GM19397 (cell line): ENCODE measurements around the gene PKN2.

Source experiments
- ATAC-seq: cut with Tn5 transposase; IDR thresholded peaks from one replicate; pipeline ENCODE4 v1.9.1; 2021; ENCODE audit warnings: mild to moderate bottlenecking, moderate library complexity; ENCODE audit not compliant: unreplicated experiment

PKN2 gene

GRCh38 chr1:88683541-88684481 is at the start of gene PKN2:
PKN2 (plus strand) TSS chr1:88684273; CDS start chr1:88684581, 308 bp downstream.
- ATAC-seq = peak; percentile 92

DNA sequence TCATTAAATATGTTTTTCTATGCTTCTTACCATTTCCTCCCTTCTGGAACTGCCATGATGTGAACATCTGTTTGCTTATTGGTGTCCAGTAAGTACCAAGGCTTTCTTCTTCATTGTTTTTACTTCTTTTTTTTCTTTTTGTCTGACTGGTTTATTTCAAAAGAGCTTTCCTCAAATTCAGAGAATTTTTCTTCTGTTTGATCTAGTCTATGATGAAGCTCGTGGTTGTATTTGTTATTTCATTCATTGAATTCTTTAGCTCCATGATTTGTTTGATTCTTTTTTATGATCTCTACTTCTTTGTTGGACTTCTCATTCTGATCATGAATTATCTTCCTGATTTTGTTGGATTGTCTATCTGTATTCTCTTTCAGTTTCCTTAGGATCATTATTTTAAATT is 49.5 kb upstream of the PKN2 start:
- no peak for ATAC-seq

DNA sequence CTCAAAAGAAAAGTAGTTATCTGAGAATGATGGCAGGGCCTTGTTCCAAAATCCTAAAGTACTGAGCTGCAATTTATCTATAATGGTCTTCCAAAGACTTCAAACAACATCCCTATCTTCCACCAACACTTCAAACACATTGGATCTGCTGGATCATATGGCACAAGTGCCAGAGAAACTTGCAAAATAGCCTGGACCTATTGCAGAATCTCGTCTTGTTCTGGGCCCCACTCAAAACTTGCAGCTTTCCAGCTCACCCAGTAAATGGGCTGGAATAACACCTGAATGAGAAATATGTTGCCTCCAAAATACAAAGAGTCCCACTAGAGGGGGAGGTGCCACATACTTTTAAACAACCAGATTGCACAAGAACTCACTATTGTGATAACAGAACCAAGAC is 44.0 kb upstream of the PKN2 start:
- no peak for ATAC-seq

- no peak for ATAC-seq
These were observed 38.2 kb upstream of the PKN2 start for GRCh38 chr1:88645886-88646285.

DNA sequence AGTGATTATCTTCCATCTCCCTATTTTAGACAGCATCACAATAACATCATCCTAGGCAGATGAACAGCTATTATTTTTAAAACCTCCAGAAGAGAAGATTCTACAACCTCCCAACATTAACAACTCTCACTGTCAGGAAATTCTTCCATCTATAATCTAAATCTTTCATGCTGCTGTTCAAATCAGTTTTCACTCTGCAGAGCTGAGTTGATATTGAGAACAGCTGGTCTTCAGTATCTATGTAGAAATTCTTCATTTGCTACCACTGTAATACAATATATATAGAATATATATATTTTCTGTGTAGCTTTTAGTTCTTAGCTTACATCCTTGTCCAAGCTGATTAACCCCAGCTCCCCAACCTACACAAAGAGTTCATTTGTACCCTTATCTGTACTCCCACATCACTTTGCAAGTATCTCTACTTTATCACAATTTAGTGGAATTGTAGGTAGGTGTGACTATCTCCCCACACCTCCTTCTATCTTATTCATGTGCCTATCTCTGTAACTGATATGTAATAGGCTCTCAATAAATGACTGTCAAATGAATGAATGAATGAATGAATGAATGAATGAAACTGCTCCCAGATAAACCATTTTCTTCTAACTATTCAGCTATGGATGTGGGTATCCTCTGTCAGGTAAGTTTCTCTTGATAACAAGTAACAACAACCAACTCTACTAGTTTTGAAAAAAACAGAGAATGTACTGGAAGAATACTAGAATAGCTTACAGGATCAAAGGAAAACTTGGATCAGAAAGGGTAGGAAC is 37.4 kb upstream of the PKN2 start:
- no peak for ATAC-seq

DNA sequence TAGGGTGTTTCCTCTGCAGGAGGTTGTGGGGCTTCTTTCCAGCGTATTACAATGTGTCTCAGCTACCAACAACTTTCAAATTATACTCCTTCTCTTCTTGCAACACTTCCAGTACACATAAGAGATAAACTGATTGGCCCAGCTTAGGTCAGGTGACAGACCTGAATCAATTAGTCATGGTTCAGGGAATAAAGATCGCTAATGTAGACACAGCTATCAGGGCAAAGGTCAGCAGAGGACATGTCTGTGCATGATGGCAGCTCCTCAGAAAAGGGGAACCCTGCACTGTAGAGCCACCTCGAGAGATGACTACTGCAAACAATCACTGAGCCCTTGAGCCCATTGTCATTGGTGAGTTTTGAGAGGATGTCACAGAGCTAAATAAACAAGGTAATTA is 36.8 kb upstream of the PKN2 start:
- ATAC-seq = no peak

DNA sequence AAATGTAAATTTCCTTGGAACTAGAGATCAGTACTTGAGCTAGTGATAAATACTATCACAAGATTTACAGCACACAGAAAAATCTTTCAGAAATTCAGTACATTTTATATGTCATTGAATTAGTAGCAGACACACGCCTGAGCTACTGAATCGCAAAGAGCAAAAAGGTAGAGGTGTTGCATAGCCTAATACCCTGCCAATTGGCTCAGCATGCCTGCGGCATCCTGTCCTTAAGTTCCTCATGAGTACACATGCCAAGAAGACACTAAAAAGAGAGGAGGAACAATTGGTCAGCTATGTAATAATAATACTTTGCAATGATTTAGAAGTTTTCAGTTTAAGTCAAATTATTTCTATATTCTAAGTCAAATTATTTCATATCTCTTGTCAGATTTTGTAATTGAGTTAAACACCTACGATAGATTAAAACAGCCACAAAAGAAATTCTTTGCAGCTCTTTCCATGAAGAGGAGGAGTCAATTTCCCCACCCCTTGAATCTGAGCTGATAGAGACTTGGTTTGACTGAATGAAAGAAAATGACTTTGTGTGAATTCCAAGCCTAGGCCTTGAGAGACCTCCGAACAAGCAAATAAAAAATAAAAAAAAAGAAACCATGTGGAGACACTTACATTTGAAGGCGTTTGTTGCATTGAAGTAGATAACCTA is 36.2 kb upstream of the PKN2 start:
- no peak for ATAC-seq

DNA sequence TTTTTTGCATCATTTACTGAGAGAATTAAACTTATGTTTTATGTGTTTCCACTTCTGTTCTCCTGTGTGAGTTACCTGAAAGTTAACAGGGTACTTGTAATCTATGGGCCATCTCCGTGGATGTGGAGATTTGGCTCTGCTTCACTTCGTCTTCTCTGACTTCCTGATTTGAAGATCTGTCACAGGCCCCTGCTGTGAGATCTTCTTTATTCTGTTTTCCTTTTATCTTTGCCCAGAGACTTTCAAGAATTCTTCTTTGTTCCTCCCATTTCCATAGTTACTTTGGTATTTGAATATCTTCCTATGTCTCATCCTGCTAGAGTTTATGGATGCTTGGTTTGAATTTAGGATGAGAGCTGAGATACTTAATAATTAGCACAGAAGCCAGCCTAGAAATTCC is 35.4 kb upstream of the PKN2 start:
- ATAC-seq = no peak

DNA sequence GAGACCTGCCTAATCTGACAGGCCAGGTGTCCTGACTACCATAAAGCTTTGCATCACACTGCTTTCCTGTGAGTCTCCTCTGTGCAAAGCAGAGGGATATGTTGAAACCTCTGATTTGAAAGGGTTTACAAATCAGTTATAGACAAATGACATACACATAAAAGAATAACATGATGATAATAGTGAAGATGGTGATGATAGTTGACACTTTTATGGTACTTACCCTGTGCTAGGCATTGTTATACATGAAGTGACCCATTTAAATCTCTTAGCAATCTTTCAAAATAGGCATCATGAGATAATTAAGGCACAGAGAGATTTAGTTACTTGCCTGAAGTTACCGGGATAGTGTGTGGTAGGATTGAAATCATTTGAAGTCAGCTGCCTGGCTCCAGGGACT is 34.1 kb upstream of the PKN2 start:
- ATAC-seq = no peak

DNA sequence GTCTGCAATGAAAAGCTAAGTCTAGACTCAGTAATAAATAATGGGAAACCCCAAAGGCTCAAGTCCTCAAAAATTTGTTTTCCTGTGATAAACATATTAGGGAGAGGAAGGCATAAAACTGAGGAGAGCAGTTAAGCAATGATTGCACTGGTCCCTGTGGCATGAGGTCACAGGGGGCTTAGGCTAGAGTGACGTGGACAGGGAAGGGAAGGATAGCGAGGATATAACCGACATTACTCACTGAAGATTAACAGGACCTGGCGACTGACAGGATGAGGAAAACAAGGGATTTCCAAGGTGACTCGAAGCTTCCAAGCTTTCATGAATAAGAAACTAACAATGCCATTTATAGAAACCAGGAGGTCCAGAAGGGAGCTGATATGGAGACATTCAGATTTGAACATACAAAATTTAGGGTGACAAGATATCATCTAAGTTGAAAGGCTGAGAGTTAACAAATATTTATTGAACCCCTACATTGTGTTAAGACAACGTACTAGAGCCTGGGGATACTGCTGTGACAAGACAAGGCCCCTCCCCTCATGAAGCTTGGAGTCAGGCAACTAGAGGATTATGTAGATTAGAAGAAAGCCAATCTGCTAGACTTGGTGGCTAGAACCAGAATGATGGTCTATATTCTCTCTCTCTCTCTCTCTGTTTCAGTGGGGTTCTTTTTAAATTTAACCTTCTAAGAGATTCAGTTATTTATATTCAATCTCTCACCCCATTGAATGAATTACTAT is 33.2 kb upstream of the PKN2 start:
- no peak for ATAC-seq

DNA sequence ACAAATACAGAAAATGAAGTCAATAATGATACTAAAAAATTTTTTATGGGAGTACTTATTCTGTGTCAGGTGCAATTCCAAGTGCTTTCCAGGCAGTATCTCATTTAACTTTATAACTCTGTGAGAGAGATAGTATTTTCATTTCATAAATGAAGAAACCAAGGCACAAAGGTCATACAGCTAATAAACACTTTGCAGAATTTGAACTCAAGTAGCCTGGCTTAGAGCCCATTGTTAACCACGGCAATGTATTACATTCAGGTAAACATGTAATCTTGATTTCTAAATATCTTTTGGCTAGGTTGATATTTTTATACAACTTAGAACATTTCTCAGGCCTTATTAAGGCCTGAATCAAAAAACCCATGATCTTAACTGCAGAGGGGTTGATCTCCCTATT is 28.9 kb upstream of the PKN2 start:
- ATAC-seq = no peak

DNA sequence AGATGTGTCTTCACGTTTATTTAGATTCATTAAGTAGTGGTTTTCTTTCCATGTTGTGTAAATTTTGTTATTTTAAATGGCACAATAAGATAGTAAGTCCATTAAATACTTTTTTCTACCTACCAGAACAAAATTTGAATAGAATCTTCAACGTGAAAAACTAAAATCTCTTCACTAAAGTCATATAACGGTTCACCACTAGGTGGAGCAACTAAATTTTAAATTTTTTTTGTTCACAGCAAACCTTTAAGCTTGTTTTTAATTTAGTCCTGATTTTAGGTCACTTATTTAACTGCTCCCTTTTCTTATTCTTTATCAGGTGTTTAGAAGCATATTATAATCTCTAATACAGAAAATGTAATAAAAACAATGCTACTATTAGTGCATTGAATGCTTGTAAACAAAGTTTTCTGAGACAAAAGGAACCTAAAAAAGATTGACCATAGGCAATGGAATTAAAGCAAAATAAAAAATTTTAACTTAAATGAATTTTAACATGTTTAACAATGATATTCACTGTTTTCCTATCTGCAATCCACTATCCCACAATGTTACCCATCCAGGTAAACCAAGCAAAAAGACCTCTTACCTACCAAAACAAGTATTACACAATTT is 28.3 kb upstream of the PKN2 start:
- ATAC-seq = no peak

GRCh38 chr1:88658419-88658818 is 25.7 kb upstream of the PKN2 start:
- no peak for ATAC-seq

DNA sequence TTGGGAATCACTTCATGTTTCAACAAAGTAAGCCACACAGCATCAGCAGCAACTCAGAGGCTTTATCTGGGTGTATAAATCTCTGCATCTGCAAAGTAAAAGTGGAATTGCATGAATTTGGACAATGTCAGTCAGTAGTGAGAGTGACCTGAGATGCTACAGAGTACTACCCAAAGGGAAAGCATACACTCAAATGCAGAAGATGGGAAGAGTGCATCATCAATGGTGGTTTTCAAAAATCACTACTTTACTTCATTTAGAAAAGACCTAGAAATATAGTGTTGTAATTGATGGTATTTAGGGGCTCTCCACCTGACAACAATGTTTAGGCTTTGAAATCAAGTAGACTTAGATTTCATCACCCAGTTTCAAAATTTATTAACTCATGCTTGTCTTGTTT is 24.5 kb upstream of the PKN2 start:
- no peak for ATAC-seq

DNA sequence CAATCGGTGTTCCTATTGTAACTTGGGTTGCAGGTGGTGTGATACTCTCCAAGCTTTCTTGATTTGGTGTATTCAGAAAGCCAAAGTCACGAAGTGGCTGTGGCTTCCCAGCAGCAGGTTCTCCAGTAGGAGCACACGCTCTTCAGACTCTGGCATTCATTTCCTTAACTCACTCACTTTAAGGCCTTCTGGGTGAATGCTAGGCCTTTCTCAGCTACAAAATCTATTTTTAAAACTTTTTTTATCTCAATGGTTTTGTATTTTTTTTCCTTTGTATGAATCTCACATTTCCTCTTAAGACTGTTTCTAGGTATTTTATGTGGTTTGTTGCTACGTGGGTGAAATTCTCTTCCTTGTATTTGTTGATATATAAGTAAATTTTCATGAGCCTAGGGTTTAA is 22.9 kb upstream of the PKN2 start:
- ATAC-seq = no peak

DNA sequence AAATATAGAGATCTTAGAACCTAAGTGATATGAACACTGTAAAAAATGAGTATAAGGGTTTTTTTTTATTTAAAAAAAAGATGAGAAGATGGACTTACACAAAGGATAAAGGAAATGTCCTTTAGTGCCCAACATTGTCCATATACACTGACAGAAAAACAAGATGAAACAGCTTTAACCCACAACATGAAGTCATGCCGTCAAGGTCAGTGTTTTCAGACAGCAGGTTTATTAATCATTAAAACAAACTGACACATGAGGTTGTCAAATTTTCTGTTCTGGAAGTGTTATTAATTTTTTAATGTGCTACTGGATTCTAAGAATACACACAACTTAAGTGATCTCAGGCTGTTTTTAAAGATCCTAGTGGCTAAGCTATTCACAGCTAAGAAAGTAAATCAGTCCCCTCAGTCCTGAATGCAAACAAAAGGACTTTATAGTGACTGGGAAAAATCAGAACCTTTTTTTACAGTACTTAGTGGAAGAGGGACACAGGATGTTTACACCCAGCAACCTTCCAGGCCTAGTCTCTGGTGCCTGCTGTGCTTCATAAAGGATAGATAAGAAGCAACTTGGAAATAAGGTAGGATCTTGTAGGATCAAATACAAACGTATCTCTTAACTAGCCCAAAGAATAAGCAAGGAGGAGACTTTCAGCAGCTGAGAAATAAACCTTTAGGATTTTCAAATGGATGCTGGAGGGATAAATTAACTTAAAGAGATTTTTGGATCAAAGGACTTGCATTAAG is 21.9 kb upstream of the PKN2 start:
- ATAC-seq = peak; percentile 61

DNA sequence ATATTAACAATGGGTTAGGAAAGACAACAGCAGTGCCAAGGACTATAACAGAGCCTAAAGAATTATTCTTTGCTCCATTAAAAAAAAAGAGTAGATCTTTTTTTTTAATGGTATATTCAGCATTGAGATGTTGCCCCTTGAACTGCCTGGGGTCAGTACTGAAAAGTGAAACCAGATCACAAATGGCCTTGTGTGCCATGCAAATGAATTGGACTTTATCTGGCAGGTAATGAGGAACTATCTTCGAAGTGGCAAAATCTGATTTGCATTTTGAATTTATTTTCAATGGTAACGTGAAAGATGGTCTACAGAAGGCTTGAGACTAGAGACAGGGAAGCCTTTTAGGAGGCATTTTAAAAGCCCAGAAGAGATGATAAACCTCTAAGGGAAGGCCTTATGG is 21.4 kb upstream of the PKN2 start:
- no peak for ATAC-seq

GRCh38 chr1:88668405-88668804 is 15.7 kb upstream of the PKN2 start:
- no peak for ATAC-seq

DNA sequence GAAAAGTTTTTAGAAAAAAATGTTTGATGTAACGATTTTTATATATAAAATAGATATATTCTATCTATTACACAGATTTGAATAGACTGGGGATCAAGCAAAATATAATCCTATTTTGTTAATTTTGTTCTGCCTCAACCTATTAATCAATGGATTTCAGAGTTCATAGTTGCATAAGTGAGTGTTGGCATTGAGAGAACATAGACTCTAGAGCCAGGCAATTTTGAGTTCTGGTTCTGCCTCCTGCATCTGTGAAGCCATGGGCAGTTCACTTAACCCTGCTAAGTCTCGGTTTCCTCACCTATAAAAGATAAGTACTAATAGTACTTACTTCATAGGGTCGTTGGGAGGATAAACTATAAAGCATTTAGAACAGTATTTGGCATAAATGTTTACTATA is 13.6 kb upstream of the PKN2 start:
- no peak for ATAC-seq

- ATAC-seq = no peak
These were observed 10.6 kb upstream of the PKN2 start for GRCh38 chr1:88673446-88673845.
